HG03575 (cell line): ENCODE results near the gene PHKG1.
"Not testable (repeated sequence)": the region's sequence is repeated elsewhere in the genome, so short reads cannot be mapped to it uniquely, and the experiment has no call there.

Experiments used
- ATAC-seq: cut with Tn5 transposase; IDR thresholded peaks from one replicate; pipeline ENCODE4 v1.9.1; 2021; ENCODE audit not compliant: unreplicated experiment, insufficient number of reproducible peaks, low FRiP score; ENCODE audit errors: extremely low read depth

The PHKG1 gene

GRCh38 chr7:56087445-56087844 lies 5.3 kb downstream of the PHKG1 start:
- no peak for ATAC-seq

- ATAC-seq, result no peak
Measured at GRCh38 chr7:56086761-56087160, 6.0 kb downstream of the PHKG1 start.

- no peak for ATAC-seq
Measured at GRCh38 chr7:56083150-56083785, 9.5 kb downstream of the PHKG1 start.

- ATAC-seq, result no peak
Measured at GRCh38 chr7:56081626-56082340, 11.0 kb downstream of the PHKG1 start.

GRCh38 chr7:56080726-56081435 lies 11.9 kb downstream of the PHKG1 start:
- ATAC-seq, result not testable (repeated sequence)

- ATAC-seq, result no peak
Measured at GRCh38 chr7:56079450-56080185, 13.1 kb downstream of the PHKG1 start.

- no peak for ATAC-seq
Measured at GRCh38 chr7:56078196-56078595, 14.6 kb downstream of the PHKG1 start.

- ATAC-seq, result no peak
Measured at GRCh38 chr7:56077681-56078080, 15.1 kb downstream of the PHKG1 start.

- peak; percentile 64 for ATAC-seq
Measured at GRCh38 chr7:56074371-56074791, 18.4 kb downstream of the PHKG1 start.

- not testable (repeated sequence) for ATAC-seq
Measured at GRCh38 chr7:56066376-56066775, 26.4 kb downstream of the PHKG1 start.

- peak; percentile 36 for ATAC-seq
Measured at GRCh38 chr7:56063882-56064625, 28.7 kb downstream of the PHKG1 start, which contains the start of gene SUMF2. Gene SUMF2, plus strand, starts transcription at chr7:56064286. Its CDS starts 26 bp downstream, at chr7:56064312.

GRCh38 chr7:56063500-56063881 lies 29.3 kb downstream of the PHKG1 start:
- ATAC-seq, result no peak

GRCh38 chr7:56062382-56062781 lies 30.4 kb downstream of the PHKG1 start:
- no peak for ATAC-seq

GRCh38 chr7:56053993-56054392 lies 38.8 kb downstream of the PHKG1 start:
- no peak for ATAC-seq

- no peak for ATAC-seq
Measured at GRCh38 chr7:56053379-56053778, 39.4 kb downstream of the PHKG1 start.

GRCh38 chr7:56051339-56052191 lies 41.2 kb downstream of the PHKG1 start, which contains the start of the genes CCT6A and PSPH:
Gene CCT6A, plus strand, starts transcription at chr7:56051765. Its CDS starts 84 bp downstream, at chr7:56051849.
Gene PSPH, minus strand, starts transcription at chr7:56051444. Its CDS starts 30,232 bp downstream, at chr7:56021212.
- peak; percentile 77 for ATAC-seq

- ATAC-seq, result peak; percentile 13
Measured at GRCh38 chr7:56051053-56051338, 41.8 kb downstream of the PHKG1 start.

- ATAC-seq, result not testable (repeated sequence)
Measured at GRCh38 chr7:56048763-56049162, 44.0 kb downstream of the PHKG1 start.
